Measurements from ENCODE around the gene ZBTB7C.
"Not testable (repeated sequence)": the region's sequence is repeated elsewhere in the genome, so short reads cannot be mapped to it uniquely, and the experiment has no call there.

Gene ZBTB7C

DNA sequence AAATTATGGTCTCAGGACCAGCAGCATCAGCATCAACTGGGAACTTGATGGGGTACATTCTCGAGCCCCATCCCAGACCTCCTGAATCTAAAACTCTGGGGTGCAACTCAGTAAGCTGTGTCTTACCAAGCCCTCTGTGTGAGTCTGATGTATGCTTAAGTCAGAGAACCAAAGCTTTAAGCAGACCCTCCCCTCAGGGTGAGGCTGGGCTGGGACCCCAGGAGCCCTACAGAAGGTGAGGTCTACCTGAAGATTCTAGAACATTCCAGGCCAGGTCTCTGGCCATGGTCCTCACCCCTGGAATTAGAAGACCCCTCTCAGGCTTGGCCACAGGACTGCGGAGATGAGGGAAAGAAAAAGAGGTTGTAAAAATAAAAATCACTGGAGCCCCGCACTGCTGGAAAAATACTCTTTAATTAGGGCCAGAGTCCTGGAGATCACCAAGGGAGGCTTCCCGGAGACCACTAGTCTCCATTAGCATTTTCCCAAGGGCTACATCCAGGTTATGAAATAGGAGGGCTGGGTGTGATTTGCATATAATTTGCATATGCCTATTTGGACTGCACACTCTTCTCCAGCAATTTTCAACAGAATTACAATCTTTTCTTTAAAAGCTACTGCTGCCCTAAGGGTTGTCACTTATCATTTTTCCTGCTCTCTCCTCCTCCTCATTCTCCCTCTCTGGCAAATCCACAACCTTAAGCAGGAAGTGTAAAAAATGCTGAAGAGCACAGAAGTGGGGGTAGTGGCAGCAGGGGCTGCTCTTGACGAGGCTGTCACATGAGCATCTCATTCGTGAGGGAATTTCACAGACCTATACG lies 100.2 kb downstream of the ZBTB7C start:
- DNase-seq (ENCODE audit: low read depth, low spot score), result no peak
- H3K27ac ChIP-seq, result no peak overlapping the region

DNA sequence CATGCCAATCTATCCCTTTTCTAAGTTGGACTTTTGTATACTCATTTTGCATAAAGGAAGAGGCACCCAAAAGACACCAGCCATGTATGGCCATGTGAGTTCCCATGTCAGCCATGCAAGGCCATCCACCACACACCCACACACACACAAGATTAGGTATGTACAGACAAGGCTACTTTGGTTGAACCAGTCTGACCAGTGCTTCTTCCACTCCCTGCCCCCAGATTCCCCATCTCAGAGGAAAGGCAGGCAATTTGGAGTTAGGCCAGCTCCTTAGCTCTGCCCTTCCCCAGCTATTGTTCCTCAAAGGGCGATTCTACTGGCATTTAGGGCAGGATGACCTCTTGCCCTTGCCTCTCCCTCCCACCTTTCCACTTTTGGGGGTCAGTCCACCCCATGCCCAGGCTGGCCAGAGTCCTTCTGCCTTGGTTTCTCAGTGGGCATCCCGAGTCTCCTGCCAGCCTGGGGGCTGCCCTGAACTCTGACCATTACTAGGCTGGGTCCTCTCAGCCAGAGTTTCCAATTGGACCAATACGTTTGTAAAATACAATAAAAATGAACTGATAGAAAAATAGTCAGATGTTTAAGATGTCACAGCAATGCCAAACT lies 101.1 kb downstream of the ZBTB7C start:
- peak; percentile 70 for DNase-seq (ENCODE audit: low read depth, low spot score)
- H3K27ac ChIP-seq, result peak overlapping the region; percentile 19

GRCh38 chr18:48306838-48307237 lies 102.3 kb downstream of the ZBTB7C start:
- no peak for DNase-seq (ENCODE audit: low read depth, low spot score)

GRCh38 chr18:48304906-48305693 lies 104.1 kb downstream of the ZBTB7C start:
- no peak for DNase-seq (ENCODE audit: low read depth, low spot score)
- H3K27ac ChIP-seq, result no peak overlapping the region

More at GRCh38 chr18:48306838-48307237, 102.3 kb downstream of the ZBTB7C start:
- peak overlapping the region; percentile 19 for H3K27ac ChIP-seq

GRCh38 chr18:48303883-48304282 lies 105.3 kb downstream of the ZBTB7C start:
- DNase-seq (ENCODE audit: low read depth, low spot score), result no peak
- H3K27ac ChIP-seq, result no peak overlapping the region

DNA sequence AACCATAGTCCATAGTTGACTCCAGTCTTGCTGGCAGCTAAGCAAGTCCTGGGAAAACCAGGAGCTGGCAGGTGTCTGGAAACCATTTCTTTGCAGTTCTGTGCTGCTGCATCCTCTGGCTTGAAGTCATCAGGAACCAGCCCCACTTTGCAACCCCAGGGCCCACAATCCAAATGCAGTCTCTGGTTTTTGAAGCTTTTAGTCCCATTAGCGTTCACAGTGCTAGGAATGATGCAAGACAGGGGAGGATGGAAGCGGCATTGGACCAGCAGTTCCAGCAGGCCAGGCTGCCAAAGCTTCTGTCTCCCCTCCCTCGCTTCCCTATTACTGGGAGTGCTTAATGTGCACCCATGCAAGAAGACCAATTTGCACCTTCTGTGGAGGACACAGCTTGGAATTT lies 106.4 kb downstream of the ZBTB7C start:
- no peak overlapping the region for H3K27ac ChIP-seq
- DNase-seq (ENCODE audit: low read depth, low spot score), result no peak

DNA sequence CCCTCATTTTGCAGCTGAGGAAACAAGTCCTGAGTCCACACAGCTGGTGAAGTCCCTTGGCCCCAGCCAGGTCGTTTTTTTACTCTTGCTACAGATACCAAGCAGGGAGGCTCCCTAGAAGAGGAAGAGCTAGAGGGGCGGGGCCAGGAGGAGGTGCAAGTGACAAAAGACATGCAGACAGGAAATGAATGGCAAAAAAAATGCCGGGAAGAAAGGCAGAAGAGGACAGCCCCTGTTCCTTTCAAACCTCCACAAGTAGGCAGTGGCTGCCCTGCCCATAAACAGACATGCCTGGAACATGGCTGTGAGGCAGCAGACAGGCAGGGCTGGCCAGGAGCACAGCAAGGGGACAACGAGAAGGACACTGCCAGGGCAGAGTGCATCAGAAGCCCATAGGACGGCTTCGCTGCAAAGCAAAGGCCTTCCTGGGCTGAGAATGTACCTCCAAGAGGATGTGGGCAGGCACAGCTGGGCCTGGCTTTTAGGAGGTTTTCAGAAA lies 108.7 kb downstream of the ZBTB7C start:
- no peak for DNase-seq (ENCODE audit: low read depth, low spot score)
- peak overlapping the region; percentile 24 for H3K27ac ChIP-seq

DNA sequence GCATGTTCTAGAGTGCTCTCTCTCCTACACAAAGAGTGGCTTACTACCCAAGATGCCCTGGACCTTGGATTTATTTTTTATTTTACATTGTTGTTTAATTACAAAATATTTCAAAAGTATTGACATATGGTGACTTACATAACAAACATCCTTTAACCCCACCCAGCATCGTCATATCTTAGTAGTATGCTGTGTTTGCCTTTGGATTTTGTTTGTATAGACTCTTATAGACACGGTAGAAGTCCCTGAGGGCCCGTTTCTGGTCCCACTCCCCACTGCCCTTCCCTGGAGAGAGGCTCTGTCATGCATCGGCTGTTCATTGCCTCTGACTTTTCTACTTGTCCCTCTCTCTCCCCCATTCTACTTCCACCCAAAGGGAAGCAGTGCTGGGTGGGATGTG lies 112.0 kb downstream of the ZBTB7C start:
- DNase-seq (ENCODE audit: low read depth, low spot score), result no peak

GRCh38 chr18:48296581-48296980 lies 112.6 kb downstream of the ZBTB7C start:
- no peak overlapping the region for H3K27ac ChIP-seq
- no peak for DNase-seq (ENCODE audit: low read depth, low spot score)

More for the DNA sequence above, 112.0 kb downstream of the ZBTB7C start:
- H3K27ac ChIP-seq, result no peak overlapping the region

DNA sequence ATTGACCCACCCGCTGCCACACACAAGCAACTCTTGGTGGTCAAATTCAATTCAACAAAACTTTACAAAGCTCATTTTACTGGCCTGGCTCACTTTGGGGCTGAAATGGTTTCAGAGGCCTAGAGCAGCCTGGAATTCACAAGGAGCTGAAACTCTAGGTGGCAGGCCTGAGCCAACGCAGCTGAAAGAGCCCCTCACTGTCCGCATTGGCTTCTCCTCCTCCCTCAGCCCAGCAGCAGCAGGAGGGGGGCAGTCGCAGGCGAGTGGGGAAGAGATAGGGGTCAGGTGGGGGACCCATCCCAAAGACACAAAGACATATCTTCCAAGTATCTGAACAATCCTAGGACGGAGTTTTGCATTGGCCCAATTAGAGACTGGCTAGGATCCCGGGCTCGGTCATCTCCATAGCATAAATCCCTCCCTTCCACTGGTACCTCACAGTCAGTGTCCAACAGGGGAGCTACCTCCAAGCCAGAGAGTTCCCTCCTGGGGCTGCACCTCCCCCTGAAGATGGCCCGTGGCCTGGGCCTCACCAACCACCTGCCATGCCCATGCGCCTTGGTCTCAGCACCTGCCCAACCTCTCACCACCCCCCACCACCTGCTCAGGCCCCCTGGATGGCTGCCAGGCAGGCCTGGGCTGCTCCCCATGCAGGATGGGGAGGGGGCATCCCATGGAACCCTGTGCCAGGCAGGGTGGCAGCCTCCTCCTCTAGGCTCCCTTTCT lies 113.4 kb downstream of the ZBTB7C start:
- no peak for DNase-seq (ENCODE audit: low read depth, low spot score)
- H3K27ac ChIP-seq, result no peak overlapping the region

- no peak overlapping the region for H3K27ac ChIP-seq
- no peak for DNase-seq (ENCODE audit: low read depth, low spot score)
These were observed 114.1 kb downstream of the ZBTB7C start for GRCh38 chr18:48294899-48295585.

GRCh38 chr18:48293954-48294898 lies 115.0 kb downstream of the ZBTB7C start:
- no peak overlapping the region for H3K27ac ChIP-seq
- DNase-seq (ENCODE audit: low read depth, low spot score), result no peak

GRCh38 chr18:48292782-48293424 lies 116.3 kb downstream of the ZBTB7C start:
- no peak for DNase-seq (ENCODE audit: low read depth, low spot score)
- H3K27ac ChIP-seq, result no peak overlapping the region

DNA sequence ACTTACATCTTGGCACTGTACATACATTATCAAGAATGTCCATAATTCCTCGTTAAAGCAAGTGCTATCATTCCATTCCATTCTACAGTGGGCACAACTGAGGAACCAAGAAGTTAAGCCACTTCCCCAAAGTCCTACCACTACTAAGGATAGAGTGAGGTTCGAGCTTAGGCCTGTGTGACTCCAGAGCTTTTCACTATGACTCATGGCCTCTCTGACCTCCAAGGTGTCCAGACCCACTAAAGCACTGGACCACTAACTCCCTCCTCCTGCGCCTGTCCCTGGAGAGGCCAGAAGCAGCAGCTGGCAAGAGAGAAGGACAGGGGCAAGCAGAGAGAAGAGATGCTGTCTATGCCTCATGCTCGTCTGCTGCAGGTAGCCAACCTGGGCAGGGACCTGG lies 117.0 kb downstream of the ZBTB7C start:
- H3K27ac ChIP-seq, result no peak overlapping the region
- no peak for DNase-seq (ENCODE audit: low read depth, low spot score)

DNA sequence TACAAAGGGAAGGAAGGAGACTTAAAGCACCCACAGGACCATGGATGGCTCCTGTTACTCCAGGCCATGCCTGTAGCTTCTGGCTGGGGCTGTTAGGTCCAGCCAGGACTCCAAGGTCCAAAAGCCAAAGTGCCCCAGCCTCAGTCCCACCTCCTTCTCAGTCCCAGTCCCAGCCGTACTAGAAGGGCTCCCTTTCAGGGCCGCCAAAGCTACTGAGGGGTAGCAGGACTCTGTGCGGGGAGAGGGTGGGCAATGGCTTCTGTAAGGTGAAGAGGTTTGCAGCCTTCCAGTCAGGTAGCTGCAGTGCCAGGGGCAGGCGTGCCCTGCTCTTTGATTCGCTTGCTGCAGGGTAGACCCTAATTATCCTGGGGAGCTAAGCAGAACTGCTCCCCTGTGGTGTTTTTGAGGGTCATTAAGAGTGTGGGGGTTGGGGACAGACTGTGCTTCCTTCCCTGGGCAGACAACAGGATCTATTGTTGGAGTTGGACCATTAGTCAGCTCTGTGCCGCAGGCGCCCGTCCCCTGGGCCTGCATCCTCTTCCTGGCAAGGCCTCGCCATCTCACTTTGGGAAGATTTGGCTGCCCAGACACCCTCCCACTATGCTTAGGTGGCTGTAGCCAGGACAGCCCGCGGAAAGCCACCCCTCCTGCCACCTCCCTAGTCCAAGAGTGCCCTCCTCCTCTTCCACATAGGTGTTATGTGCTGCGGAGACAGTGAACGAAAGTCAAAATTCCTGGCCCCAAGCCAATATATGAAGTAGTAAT lies 118.8 kb downstream of the ZBTB7C start:
- no peak overlapping the region for H3K27ac ChIP-seq

GRCh38 chr18:48284743-48285142 lies 124.4 kb downstream of the ZBTB7C start:
- DNase-seq (ENCODE audit: low read depth, low spot score), result no peak
- no peak overlapping the region for H3K27ac ChIP-seq

More for the DNA sequence above, 118.8 kb downstream of the ZBTB7C start:
- no peak for DNase-seq (ENCODE audit: low read depth, low spot score)

DNA sequence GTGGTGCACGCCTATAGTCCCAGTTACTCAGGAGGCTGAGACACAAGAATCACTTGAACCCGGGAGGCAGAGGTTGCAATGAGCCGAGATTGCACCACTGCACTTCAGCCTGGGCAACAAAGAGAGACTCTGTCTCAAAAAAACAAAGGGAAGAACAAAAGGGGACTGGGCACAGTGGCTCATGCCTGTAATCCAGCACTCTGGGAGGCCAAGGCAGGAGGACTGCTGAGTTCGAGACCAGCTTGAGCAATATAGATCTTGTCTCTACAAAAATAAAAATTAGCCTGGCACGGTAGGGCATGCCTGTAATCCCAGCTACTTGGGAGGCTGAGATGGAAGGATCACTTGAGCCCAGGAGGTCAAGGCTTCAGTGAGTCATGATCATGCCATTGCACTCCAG lies 125.2 kb downstream of the ZBTB7C start:
- not testable (repeated sequence) for H3K27ac ChIP-seq; DNase-seq (ENCODE audit: low read depth, low spot score)
